B cell (primary cell): ENCODE data around the gene IKBKE. TPM values are rescaled to one million over a fixed set of nuclear protein-coding genes. Genes with fewer than 3 reads are reported as not detected.

Source experiments
- ATAC-seq: fragments of 200-7000 bp; cut with Tn5 transposase; one replicate; pipeline ENCODE4 v1.10.0; 2021; ENCODE audit warnings: low read depth, mild to moderate bottlenecking, moderate number of reproducible peaks, moderate library complexity
- CTCF ChIA-PET: fragments of 350-600 bp; sonication (Branson Sonifier 250); formaldehyde crosslinking; loops from one replicate; lab custom pipeline; 2021; ENCODE audit warnings: antibody characterized with exemption, inconsistent platforms; lab: Charles Lee
- POLR2A ChIA-PET: fragments of 350-600 bp; sonication (Branson Sonifier 250); formaldehyde crosslinking; loops from one replicate; lab custom pipeline; 2021; ENCODE audit warnings: antibody characterized with exemption; lab: Charles Lee
- DNase-seq: peaks from one replicate; pipeline ENCODE4 v3.0.0; 2013
- H2AFZ ChIP-seq: 2 replicates; pipeline ENCODE4 v1.6.1; 2012; ENCODE audit warnings: mild to moderate bottlenecking, low read depth, low read length; ENCODE audit not compliant: insufficient read depth, poor library complexity, severe bottlenecking
- H3K27ac ChIP-seq, 2 donors: 1 replicate in 1 of 2; 2 replicates in 1 of 2; pipeline ENCODE4 v1.5.1; 2012 to 2013; ENCODE audit warnings: low read length in 2 of 2, mild to moderate bottlenecking in 2 of 2, moderate library complexity in 1 of 2
- H3K27me3 ChIP-seq, 4 experiments: fragments of 200-600 bp in 1 of 4; sonication (generic) in 1 of 4; replicated peaks in 1 of 4; 1 replicate in 2 of 4; 2 replicates in 2 of 4; pipeline versions ENCODE4 v1.6.1 to v1.7.0; 2013 to 2016; ENCODE audit warnings: low read length in 3 of 4, mild to moderate bottlenecking in 2 of 4, mixed read lengths in 1 of 4, moderate library complexity in 1 of 4; ENCODE audit not compliant: insufficient read depth in 4 of 4, control insufficient read depth in 3 of 4; ENCODE audit errors: control extremely low read depth in 1 of 4
- H3K36me3 ChIP-seq, 2 experiments: replicated peaks in 1 of 2; 1 replicate in 1 of 2; 2 replicates in 1 of 2; pipeline versions ENCODE4 v1.6.1 to v1.7.1; 2013; ENCODE audit warnings: low read length in 1 of 2; ENCODE audit not compliant: insufficient read depth in 2 of 2, control insufficient read depth in 1 of 2; ENCODE audit errors: control extremely low read depth in 1 of 2, extremely low read depth in 1 of 2
- H3K4me1 ChIP-seq, 2 donors: fragments of 200-600 bp in 1 of 2; sonication (generic) in 1 of 2; 1 replicate in 1 of 2; 2 replicates in 1 of 2; pipeline versions ENCODE4 v1.5.1 to v1.6.1; 2013 to 2017; ENCODE audit warnings: low read length in 2 of 2; ENCODE audit not compliant: control insufficient read depth in 2 of 2, insufficient read depth in 2 of 2
- H3K4me2 ChIP-seq: replicated peaks from 2 replicates; pipeline ENCODE3; 2012; ENCODE audit warnings: mild to moderate bottlenecking, low read depth, low read length; ENCODE audit not compliant: poor library complexity, severe bottlenecking
- H3K4me3 ChIP-seq, 5 experiments: fragments of 200-600 bp in 1 of 5; sonication (generic) in 1 of 5; 1 replicate in 3 of 5; 2 replicates in 2 of 5; pipeline versions ENCODE4 v1.5.1 to v1.7.0; 2011 to 2016; ENCODE audit warnings: low read length in 4 of 5, mild to moderate bottlenecking in 4 of 5, low read depth in 2 of 5, control low read depth in 1 of 5, moderate library complexity in 1 of 5; ENCODE audit not compliant: insufficient read depth in 1 of 5; ENCODE audit errors: control extremely low read depth in 1 of 5, extremely low read depth in 1 of 5
- H3K79me2 ChIP-seq: fragments of 200-600 bp; sonication (generic); one replicate; pipeline ENCODE4 v1.6.0; 2016; ENCODE audit warnings: low read length; ENCODE audit not compliant: control insufficient read depth, insufficient read depth
- H3K9ac ChIP-seq: fragments of 200-600 bp; sonication (generic); 2 replicates; pipeline ENCODE4 v1.6.1; 2017; ENCODE audit warnings: mild to moderate bottlenecking, low read length, moderate library complexity
- H3K9me3 ChIP-seq, 3 donors: one replicate each; pipeline versions ENCODE4 v1.6.1 to v1.7.1; 2013; ENCODE audit warnings: low read length in 2 of 3; ENCODE audit not compliant: control insufficient read depth in 2 of 3, insufficient read depth in 1 of 3; ENCODE audit errors: control extremely low read depth in 1 of 3
- H4K20me1 ChIP-seq: 2 replicates; pipeline ENCODE4 v1.6.0; 2012; ENCODE audit warnings: mild to moderate bottlenecking, low read length; ENCODE audit not compliant: insufficient read depth, control insufficient read depth, poor library complexity, severe bottlenecking
- H3K27ac Mint-ChIP-seq: one replicate; pipeline ENCODE4 v1.8.0; 2021; ENCODE audit warnings: mixed read lengths
- H3K27me3 Mint-ChIP-seq: one replicate; pipeline ENCODE4 v1.8.0; 2021; ENCODE audit warnings: mixed read lengths
- H3K4me1 Mint-ChIP-seq: one replicate; pipeline ENCODE4 v1.8.0; 2021; ENCODE audit warnings: mixed read lengths
- H3K4me3 Mint-ChIP-seq: one replicate; pipeline ENCODE4 v1.8.0; 2021; ENCODE audit warnings: mixed read lengths
- H3K9me3 Mint-ChIP-seq: one replicate; pipeline ENCODE4 v1.8.0; 2022; ENCODE audit warnings: mixed read lengths; ENCODE audit not compliant: insufficient read depth
- CTCF ChIP-seq: fragments of 200-600 bp; IDR thresholded peaks from one replicate; pipeline ENCODE4 v1.8.0; 2022; ENCODE audit warnings: antibody characterized with exemption, mild to moderate bottlenecking
- EZH2 ChIP-seq: IDR thresholded peaks from 2 replicates; pipeline ENCODE4 v1.6.1; 2012; ENCODE audit warnings: borderline replicate concordance, low read depth, mild to moderate bottlenecking, moderate library complexity, low read length; ENCODE audit not compliant: insufficient read depth, poor library complexity, severe bottlenecking
- WGBS: methylation state at CpG from one replicate; pipeline ENCODE4 v1.1.5; 2013; ENCODE audit warnings: missing lambda C conversion rate; ENCODE audit not compliant: insufficient coverage; 5-methylcytosine and 5-hydroxymethylcytosine counted together
- intact Hi-C: fragments of 100-400 bp; cut with micrococcal nuclease; formaldehyde crosslinking; loops from one replicate; pipeline ENCODE4 v1.10.0; 2022
- polyA plus RNA-seq: library from polyadenylated mRNA; depleted of rRNA; stranded (reverse); fragments of >200 nt; gene quantifications from 2 replicates; pipeline ENCODE4 v1.2.3, GENCODE V29; 2012
- total RNA-seq, 2 donors: library from RNA; stranded (reverse); fragments of 120-200 nt in 1 of 2; gene quantifications; 1 replicate in 1 of 2; 2 replicates in 1 of 2; pipeline versions ENCODE4 v1.2.3 to v1.2.4, GENCODE V29; 2013 to 2022

IKBKE gene
- total and polyA plus RNA-seq, 2 donors (not counting 1 experiment from before 2014, with no cell fraction given) = 40.8 to 55.4 TPM

DNA sequence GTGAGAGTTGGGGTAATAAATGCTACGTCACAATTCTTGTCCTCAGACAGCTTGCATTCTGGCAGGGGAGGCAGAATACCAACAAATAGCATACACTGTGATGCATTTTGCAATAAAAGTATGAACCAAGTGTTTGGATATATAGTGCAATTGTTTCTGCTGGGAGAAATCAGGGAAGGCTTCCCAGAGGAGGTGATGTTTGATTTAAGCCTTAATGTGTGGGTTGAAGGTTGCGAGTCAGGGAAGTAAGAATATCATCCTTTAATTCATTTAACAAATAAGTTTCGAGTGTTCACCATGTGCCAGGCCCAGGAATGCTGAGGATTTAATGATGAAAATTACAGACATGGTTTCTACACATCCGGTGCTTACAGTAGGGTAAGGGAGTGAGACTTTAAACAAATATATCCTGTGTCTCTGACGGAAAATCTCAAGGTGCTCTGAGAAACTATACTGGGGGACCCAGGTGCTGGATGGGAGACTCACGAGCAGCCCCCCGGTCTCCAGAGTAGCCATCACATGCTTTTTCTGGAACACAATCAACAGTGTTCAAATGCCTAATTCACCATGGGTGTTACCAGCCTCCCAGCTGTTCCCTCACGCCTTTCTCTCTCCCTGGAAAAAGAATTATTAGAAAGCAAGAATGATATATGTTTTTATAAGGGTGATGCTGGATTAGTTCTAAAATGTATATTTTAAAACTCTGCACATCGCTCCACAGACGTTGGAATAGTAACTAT lies 68.8 kb downstream of the IKBKE start:
- Mint-ChIP-seq H3K4me3 (no peak overlapping the region), H3K27ac (no peak overlapping the region), H3K9me3 (no peaks in the 10 kb centered on the region), H3K27me3 (no peaks in the 10 kb centered on the region), H3K4me1 (peaks cover 2% of the 10 kb centered on the region)
- no peaks in the 10 kb centered on the region for H3K9me3 ChIP-seq
- no peaks in the 10 kb centered on the region for H4K20me1 ChIP-seq
- DNase-seq (no peak), ATAC-seq (no peak)
- no peak overlapping the region for H3K4me3 ChIP-seq
- H3K9ac ChIP-seq = no peak overlapping the region
- H3K27ac ChIP-seq = no peak overlapping the region
- ChIA-PET CTCF (no interaction called here), POLR2A (no interaction called here)
- TF ChIP-seq CTCF (no peak), EZH2 (no peak)
- H3K4me2 ChIP-seq = no peak overlapping the region
- intact Hi-C loops = no loop called here
- H3K79me2 ChIP-seq = no peaks in the 10 kb centered on the region
- 95% methylated on average over 4 of the region's 10 CpGs for WGBS
- H3K4me1 ChIP-seq = no peaks in the 10 kb centered on the region
- H2AFZ ChIP-seq = no peak overlapping the region
- H3K27me3 ChIP-seq = no peaks in the 10 kb centered on the region
- no peaks in the 10 kb centered on the region for H3K36me3 ChIP-seq

DNA sequence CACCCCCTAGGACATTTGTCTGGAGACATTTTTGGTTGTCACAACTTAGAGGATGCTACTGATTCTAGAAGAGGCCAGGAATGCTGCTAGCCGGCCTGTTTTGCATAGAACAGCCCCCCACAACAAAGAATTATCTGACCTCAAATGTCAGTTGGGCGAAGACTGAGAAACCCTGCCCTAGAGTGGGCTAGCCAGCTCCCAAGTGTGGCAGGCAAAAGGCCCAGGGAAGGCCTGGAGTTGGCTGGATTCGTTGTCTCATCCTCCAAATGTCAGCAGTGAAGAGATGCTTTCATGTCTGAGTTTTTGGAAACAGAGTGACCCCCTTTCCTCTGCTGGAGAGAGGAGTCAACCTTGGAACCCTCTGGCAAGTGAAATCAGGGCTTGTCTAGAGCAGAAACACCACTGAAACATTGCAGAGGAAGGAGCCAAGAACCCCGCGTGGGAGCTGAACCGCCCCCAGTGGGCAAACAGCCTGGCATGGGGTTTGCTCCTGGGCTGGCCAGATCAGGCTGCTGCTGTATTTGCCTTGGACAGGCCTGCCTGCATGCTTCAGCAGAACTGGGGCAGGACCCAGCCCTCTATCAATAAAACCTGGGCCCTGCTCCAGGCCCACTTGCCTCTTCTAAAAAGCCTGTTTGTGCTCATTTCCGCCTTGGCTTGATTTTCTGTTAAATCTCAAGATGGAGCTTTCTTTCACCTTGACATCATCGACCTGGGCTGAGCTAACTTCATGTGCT lies 69.9 kb downstream of the IKBKE start:
- intact Hi-C loops = no loop called here
- no peaks in the 10 kb centered on the region for H3K27me3 ChIP-seq
- no peak overlapping the region for H3K4me3 ChIP-seq
- TF ChIP-seq CTCF = no peak
- no peak for TF ChIP-seq EZH2
- ATAC-seq (no peak), DNase-seq (no peak)
- H3K4me1 Mint-ChIP-seq = peaks cover 6% of the 10 kb centered on the region
- H3K36me3 ChIP-seq = no peaks in the 10 kb centered on the region
- no peak overlapping the region for H3K27ac Mint-ChIP-seq
- H3K79me2 ChIP-seq = peaks cover 4% of the 10 kb centered on the region
- WGBS = 98% methylated on average over 5 of the region's 8 CpGs
- H3K4me1 ChIP-seq = peaks cover 0 to 6% of the 10 kb centered on the region in 2 donors
- H3K9ac ChIP-seq = no peak overlapping the region
- no peak overlapping the region for H3K27ac ChIP-seq
- no peaks in the 10 kb centered on the region for H3K27me3 Mint-ChIP-seq
- POLR2A ChIA-PET = no interaction called here
- no peaks in the 10 kb centered on the region for H4K20me1 ChIP-seq
- H2AFZ ChIP-seq = no peak overlapping the region
- no peak overlapping the region for H3K4me3 Mint-ChIP-seq
- H3K4me2 ChIP-seq = no peak overlapping the region
- H3K9me3 ChIP-seq = no peaks in the 10 kb centered on the region
- H3K9me3 Mint-ChIP-seq = no peaks in the 10 kb centered on the region
- CTCF ChIA-PET = interaction anchor here (1.1 to 29.7 kb wide), 6 partner anchors 18 to 123 kb away, joined by 3 to 1018 read pairs (median 26); no protein-coding TSS in a partner anchor
